Neural progenitor cell (in vitro differentiated cells): ENCODE results near the gene DYNLRB1. TPM values are rescaled to one million over a fixed set of nuclear protein-coding genes. Genes with fewer than 3 reads are reported as not detected.

Experiments
- DNase-seq: peaks from one replicate; pipeline ENCODE4 v3.0.0-alpha.2; 2016; ENCODE audit warnings: low spot score
- H2AFZ ChIP-seq: fragments of 200-600 bp; sonication (generic); replicated peaks from 2 replicates; pipeline ENCODE4 v1.6.1; 2016; ENCODE audit warnings: antibody characterized with exemption
- H3F3A ChIP-seq: fragments of 200-600 bp; sonication (generic); 2 replicates; pipeline ENCODE4 v1.6.1; 2016; ENCODE audit warnings: antibody characterized with exemption, low read depth
- H3K27ac ChIP-seq: fragments of 200-600 bp; sonication (generic); 2 replicates; pipeline ENCODE4 v1.5.1; 2016; ENCODE audit warnings: mild to moderate bottlenecking
- H3K27me3 ChIP-seq: fragments of 200-600 bp; sonication (generic); 2 replicates; pipeline ENCODE4 v1.6.1; 2016; ENCODE audit warnings: mild to moderate bottlenecking, moderate library complexity
- H3K36me3 ChIP-seq: fragments of 200-600 bp; sonication (generic); 2 replicates; pipeline ENCODE4 v1.5.1; 2016
- H3K4me1 ChIP-seq: fragments of 200-600 bp; sonication (generic); 2 replicates; pipeline ENCODE4 v1.6.1; 2016; ENCODE audit warnings: mixed run types
- H3K4me2 ChIP-seq: fragments of 200-600 bp; sonication (generic); 2 replicates; pipeline ENCODE4 v1.6.1; 2016
- H3K4me3 ChIP-seq: fragments of 200-600 bp; sonication (generic); 2 replicates; pipeline ENCODE4 v1.5.1; 2016
- H3K79me2 ChIP-seq: fragments of 200-600 bp; sonication (generic); 2 replicates; pipeline ENCODE4 v1.6.1; 2016; ENCODE audit warnings: low read depth
- H3K9ac ChIP-seq: fragments of 200-600 bp; sonication (generic); 2 replicates; pipeline ENCODE4 v1.6.1; 2016
- H3K9me3 ChIP-seq: fragments of 200-600 bp; sonication (generic); 2 replicates; pipeline ENCODE4 v1.5.1; 2016; ENCODE audit warnings: low read depth
- H4K20me1 ChIP-seq: fragments of 200-600 bp; sonication (generic); 2 replicates; pipeline ENCODE4 v1.6.1; 2016; ENCODE audit warnings: low read depth
- H3K27ac Mint-ChIP-seq: 3 replicates; pipeline ENCODE4 v1.8.0; 2021; ENCODE audit warnings: mixed read lengths
- H3K27me3 Mint-ChIP-seq: 2 replicates; pipeline ENCODE4 v1.8.0; 2022; ENCODE audit warnings: low read depth, mild to moderate bottlenecking, inconsistent platforms, moderate library complexity, mixed read lengths; ENCODE audit not compliant: insufficient read depth
- H3K36me3 Mint-ChIP-seq: 3 replicates; pipeline ENCODE4 v1.8.0; 2021; ENCODE audit warnings: mixed read lengths
- H3K4me1 Mint-ChIP-seq: 3 replicates; pipeline ENCODE4 v1.8.0; 2021; ENCODE audit warnings: mixed read lengths
- H3K4me3 Mint-ChIP-seq: 3 replicates; pipeline ENCODE4 v1.8.0; 2021; ENCODE audit warnings: mild to moderate bottlenecking, moderate library complexity, mixed read lengths
- H3K9me3 Mint-ChIP-seq: 3 replicates; pipeline ENCODE4 v1.8.0; 2020; ENCODE audit warnings: mixed read lengths
- EZH2 ChIP-seq: fragments of 200-600 bp; sonication (generic); IDR thresholded peaks from 2 replicates; pipeline ENCODE4 v1.6.1; 2017; ENCODE audit warnings: antibody characterized with exemption, mild to moderate bottlenecking, moderate library complexity
- EZH2phosphoT487 ChIP-seq: fragments of 200-600 bp; sonication (generic); IDR thresholded peaks from 2 replicates; pipeline ENCODE4 v1.6.1; 2017; ENCODE audit warnings: antibody characterized with exemption
- total RNA-seq: library from RNA; depleted of rRNA; stranded (reverse); fragments of >200 nt; gene quantifications from 2 replicates; pipeline ENCODE4 v1.2.3, GENCODE V29; 2015; ENCODE audit warnings: low replicate concordance
- TF ChIP-seq, protein P1 (sequence below): fragments of 200-600 bp; sonication (generic); IDR thresholded peaks from 2 replicates; pipeline ENCODE4 v1.5.1; 2017; ENCODE audit warnings: antibody characterized with exemption, mild to moderate bottlenecking

The DYNLRB1 gene
- total RNA-seq, 1 donor from 2014 or later = 73.1 TPM

- TF ChIP-seq EZH2 = no peak
- TF ChIP-seq EZH2phosphoT487 = no peak
- H3K27ac ChIP-seq = no peak overlapping the region
- Mint-ChIP-seq H3K4me1 (peaks cover 21% of the 10 kb centered on the region), H3K27ac (no peak overlapping the region), H3K36me3 (peaks cover 18% of the 10 kb centered on the region), H3K9me3 (no peaks in the 10 kb centered on the region), H3K4me3 (no peak overlapping the region), H3K27me3 (peaks cover 7% of the 10 kb centered on the region)
- DNase-seq = no peak
- H3K4me1 ChIP-seq = peaks cover 4% of the 10 kb centered on the region
- H3K36me3 ChIP-seq = no peaks in the 10 kb centered on the region
- peaks cover 15% of the 10 kb centered on the region for H4K20me1 ChIP-seq
- H3K4me3 ChIP-seq = no peak overlapping the region
- peaks cover 10% of the 10 kb centered on the region for H3F3A ChIP-seq
- no peak overlapping the region for H3K4me2 ChIP-seq
- no peaks in the 10 kb centered on the region for H3K9me3 ChIP-seq
- H3K9ac ChIP-seq = no peak overlapping the region
- no peaks in the 10 kb centered on the region for H3K79me2 ChIP-seq
- H3K27me3 ChIP-seq = peaks cover 7% of the 10 kb centered on the region
- no peak overlapping the region for H2AFZ ChIP-seq
Observed at GRCh38 chr20:34543463-34544056, 27.3 kb downstream of the DYNLRB1 start.

DNA sequence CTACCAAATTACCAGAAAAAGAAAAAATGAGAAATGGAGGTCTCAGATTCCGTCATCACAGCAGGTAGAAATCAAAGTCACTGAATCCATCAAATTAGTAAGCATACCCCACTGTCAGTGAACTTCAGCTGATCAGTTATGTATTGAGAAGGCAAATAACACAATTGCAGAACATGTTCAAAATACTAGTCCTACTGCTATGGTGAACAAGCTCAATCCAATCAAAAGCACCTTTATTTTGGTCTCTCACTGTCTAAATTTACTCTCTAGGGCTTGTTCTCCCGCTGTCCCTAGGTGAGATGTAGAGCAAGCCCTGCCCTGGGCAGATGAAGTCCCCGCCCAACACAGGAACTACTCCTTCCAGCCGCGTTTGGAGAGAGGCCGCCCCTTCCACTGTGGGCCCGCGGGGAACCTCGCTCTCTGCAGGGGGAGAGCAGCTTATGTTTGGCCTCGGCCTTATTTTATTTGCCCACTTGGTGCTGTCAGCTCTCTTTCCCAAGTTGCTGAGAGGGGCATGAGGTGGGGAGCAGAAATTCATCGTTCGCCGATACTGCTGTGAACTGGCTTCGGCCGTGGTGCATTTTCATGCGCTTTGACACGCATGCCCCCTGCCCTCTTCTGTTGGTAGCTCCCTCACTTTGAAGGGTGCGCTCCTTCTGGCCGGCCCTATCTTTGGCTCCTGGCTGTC lies 28.0 kb downstream of the DYNLRB1 start:
- no peak overlapping the region for H3K9ac ChIP-seq
- no peaks in the 10 kb centered on the region for H3K79me2 ChIP-seq
- TF ChIP-seq EZH2phosphoT487 = no peak
- TF ChIP-seq, protein P1, sequence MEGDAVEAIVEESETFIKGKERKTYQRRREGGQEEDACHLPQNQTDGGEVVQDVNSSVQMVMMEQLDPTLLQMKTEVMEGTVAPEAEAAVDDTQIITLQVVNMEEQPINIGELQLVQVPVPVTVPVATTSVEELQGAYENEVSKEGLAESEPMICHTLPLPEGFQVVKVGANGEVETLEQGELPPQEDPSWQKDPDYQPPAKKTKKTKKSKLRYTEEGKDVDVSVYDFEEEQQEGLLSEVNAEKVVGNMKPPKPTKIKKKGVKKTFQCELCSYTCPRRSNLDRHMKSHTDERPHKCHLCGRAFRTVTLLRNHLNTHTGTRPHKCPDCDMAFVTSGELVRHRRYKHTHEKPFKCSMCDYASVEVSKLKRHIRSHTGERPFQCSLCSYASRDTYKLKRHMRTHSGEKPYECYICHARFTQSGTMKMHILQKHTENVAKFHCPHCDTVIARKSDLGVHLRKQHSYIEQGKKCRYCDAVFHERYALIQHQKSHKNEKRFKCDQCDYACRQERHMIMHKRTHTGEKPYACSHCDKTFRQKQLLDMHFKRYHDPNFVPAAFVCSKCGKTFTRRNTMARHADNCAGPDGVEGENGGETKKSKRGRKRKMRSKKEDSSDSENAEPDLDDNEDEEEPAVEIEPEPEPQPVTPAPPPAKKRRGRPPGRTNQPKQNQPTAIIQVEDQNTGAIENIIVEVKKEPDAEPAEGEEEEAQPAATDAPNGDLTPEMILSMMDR = no peak
- no peak for TF ChIP-seq EZH2
- H3K4me1 ChIP-seq = peaks cover 4% of the 10 kb centered on the region
- peaks cover 7% of the 10 kb centered on the region for H3K27me3 Mint-ChIP-seq
- peaks cover 7% of the 10 kb centered on the region for H3K27me3 ChIP-seq
- DNase-seq = no peak
- H3K4me3 Mint-ChIP-seq = no peak overlapping the region
- H3K9me3 Mint-ChIP-seq = no peaks in the 10 kb centered on the region
- no peak overlapping the region for H3K4me3 ChIP-seq
- H3F3A ChIP-seq = peaks cover 10% of the 10 kb centered on the region
- H3K27ac Mint-ChIP-seq = no peak overlapping the region
- H3K36me3 ChIP-seq = no peaks in the 10 kb centered on the region
- peak overlapping the region; percentile 62 for H3K4me2 ChIP-seq
- no peaks in the 10 kb centered on the region for H3K9me3 ChIP-seq
- peaks cover 18% of the 10 kb centered on the region for H3K36me3 Mint-ChIP-seq
- H3K4me1 Mint-ChIP-seq = peaks cover 23% of the 10 kb centered on the region
- H4K20me1 ChIP-seq = peaks cover 12% of the 10 kb centered on the region
- no peak overlapping the region for H3K27ac ChIP-seq
- no peak overlapping the region for H2AFZ ChIP-seq

DNA sequence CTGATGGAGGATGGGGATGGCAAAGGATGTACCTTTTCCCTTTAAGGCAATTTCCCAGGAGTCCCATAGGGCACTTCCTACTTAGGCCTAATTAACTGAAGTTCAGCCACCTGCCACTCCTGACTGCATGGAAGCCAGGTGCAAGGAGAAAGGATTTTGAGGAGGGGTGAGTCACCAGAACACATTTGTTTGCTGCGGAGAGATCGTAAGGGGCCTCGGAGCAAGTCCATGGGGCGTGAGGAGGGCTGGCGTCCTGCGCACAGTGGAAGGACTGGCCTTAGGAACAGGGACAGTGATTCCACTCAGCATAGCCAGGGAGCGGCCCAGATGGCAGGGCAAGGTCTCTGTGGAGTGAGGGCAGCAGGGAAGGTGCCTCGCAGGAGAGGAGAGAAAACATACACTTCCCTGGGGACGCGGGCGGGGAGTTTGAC lies 30.5 kb downstream of the DYNLRB1 start:
- Mint-ChIP-seq H3K9me3 (no peaks in the 10 kb centered on the region), H3K27me3 (peaks cover 4% of the 10 kb centered on the region), H3K36me3 (peaks cover 1% of the 10 kb centered on the region), H3K4me1 (peaks cover 30% of the 10 kb centered on the region), H3K27ac (peak overlapping the region; percentile 44), H3K4me3 (no peak overlapping the region)
- H3K79me2 ChIP-seq = no peaks in the 10 kb centered on the region
- H2AFZ ChIP-seq = no peak overlapping the region
- H3K36me3 ChIP-seq = no peaks in the 10 kb centered on the region
- H3K4me1 ChIP-seq = peaks cover 4% of the 10 kb centered on the region
- H3K9ac ChIP-seq = no peak overlapping the region
- TF ChIP-seq, protein P1 = no peak
- TF ChIP-seq EZH2phosphoT487 (no peak), EZH2 (no peak)
- no peaks in the 10 kb centered on the region for H3K9me3 ChIP-seq
- peaks cover 7% of the 10 kb centered on the region for H3K27me3 ChIP-seq
- H3F3A ChIP-seq = peaks cover 10% of the 10 kb centered on the region
- H3K4me2 ChIP-seq = no peak overlapping the region
- no peak overlapping the region for H3K4me3 ChIP-seq
- H4K20me1 ChIP-seq = peaks cover 7% of the 10 kb centered on the region
- no peak overlapping the region for H3K27ac ChIP-seq
- no peak for DNase-seq
